Measurements from ENCODE around the gene TRAPPC6A. TPM values are rescaled to one million over a fixed set of nuclear protein-coding genes. Genes with fewer than 3 reads are reported as not detected.
A peak's percentile ranks its signal among the peaks of the same experiment; 100 is the strongest.

The TRAPPC6A gene
- total RNA-seq, 4 donors from 2014 or later, result 18.4 to 29.2 (median 24.8) TPM

DNA sequence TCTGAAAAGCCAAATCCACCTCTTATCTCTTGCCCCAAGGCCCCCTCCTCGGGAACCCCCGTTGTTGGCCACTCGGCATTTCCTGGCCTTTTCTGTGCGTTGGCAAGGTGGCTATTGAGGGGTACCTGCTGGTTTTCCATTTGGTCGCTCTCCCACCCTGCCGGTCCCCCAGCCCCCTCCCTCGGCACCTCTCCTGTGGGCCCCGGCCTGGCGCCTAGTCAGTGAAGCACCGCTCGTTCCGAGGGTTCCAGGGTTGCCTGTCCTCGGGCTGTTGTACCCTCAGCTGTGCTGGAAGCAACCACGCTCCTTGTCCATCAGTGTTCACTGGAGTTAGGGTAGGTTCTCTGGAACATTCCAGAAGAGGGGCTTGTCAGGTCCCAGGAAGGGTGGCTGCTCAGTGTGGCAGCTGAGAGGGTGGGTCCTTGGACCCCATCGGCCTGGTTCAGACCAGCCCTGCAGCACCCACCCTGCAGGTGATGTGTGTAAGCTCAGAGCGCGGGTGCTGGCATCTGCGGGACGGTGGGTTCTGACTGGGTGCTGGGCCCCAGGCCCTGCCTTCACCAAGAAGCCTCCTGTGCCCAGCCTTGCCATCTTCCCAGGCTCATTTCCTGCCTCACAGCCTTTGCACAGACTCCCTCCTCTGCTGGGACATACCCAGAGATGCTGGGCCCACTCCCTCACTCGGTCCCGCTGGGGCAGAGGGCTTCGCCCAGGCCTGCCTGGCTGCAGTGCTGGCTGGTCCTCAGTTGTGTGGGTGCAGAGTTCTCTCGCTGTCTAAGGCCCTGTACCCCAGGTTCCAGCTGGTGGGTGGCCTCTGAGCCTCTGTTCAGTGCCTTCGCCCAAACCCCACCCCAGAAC is 38.5 kb downstream of the TRAPPC6A start:
- TF ChIP-seq, protein P1, sequence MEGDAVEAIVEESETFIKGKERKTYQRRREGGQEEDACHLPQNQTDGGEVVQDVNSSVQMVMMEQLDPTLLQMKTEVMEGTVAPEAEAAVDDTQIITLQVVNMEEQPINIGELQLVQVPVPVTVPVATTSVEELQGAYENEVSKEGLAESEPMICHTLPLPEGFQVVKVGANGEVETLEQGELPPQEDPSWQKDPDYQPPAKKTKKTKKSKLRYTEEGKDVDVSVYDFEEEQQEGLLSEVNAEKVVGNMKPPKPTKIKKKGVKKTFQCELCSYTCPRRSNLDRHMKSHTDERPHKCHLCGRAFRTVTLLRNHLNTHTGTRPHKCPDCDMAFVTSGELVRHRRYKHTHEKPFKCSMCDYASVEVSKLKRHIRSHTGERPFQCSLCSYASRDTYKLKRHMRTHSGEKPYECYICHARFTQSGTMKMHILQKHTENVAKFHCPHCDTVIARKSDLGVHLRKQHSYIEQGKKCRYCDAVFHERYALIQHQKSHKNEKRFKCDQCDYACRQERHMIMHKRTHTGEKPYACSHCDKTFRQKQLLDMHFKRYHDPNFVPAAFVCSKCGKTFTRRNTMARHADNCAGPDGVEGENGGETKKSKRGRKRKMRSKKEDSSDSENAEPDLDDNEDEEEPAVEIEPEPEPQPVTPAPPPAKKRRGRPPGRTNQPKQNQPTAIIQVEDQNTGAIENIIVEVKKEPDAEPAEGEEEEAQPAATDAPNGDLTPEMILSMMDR (IDR thresholded peaks at IDR 0.05 in 4 of 5, conservative IDR thresholded peaks at IDR 0.05 in 1 of 5), result no peak
- TF ChIP-seq POLR2A (IDR thresholded peaks at IDR 0.05), result no peak
- Histone ChIP-seq H3K27ac (no peak overlapping the region), H3K4me3 (no peak overlapping the region), H3K27me3 (no peaks in the 10 kb centered on the region), H3K4me1 (no peaks in the 10 kb centered on the region), H3K9me3 (no peaks in the 10 kb centered on the region), H3K36me3 (peaks cover 0 to 26% of the 10 kb centered on the region in 2 donors)
- in situ Hi-C loops (cut with MboI; ENCODE audit: low sequenced_read_pairs in 4 of 4), result no loop called here
- DNase-seq (no peak), ATAC-seq (no peak)
- intact Hi-C loops (cut with DNase I; ENCODE audit: low total_unique reads), result no loop called here

DNA sequence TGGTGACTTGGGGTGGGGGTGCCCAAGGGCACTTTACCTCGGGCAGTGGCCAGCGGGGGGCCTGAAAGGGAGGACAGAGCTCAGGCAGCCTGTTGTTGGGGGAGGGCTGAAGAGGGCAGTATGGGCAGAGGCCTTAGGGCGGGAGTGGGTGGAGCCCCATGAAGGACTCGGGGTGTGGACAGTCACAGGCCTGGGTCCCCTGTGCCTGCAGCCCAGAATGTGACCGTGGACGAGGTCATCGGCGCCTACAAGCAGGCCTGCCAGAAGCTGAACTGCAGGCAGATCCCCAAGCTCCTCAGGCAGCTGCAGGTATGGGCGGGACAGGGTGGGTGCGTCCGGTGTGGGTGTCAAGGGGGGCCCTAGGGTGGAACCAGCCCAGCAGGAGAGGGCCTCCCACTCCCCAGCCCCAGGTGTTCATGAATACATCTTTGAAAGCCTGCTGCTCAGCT is 39.7 kb downstream of the TRAPPC6A start:
- H3K4me1 ChIP-seq, result no peaks in the 10 kb centered on the region
- H3K27me3 ChIP-seq, result no peaks in the 10 kb centered on the region
- H3K4me3 ChIP-seq, result no peak overlapping the region
- DNase-seq (no peak), ATAC-seq (no peak)
- intact Hi-C loops (cut with DNase I; ENCODE audit: low total_unique reads), result no loop called here
- TF ChIP-seq POLR2A (IDR thresholded peaks at IDR 0.05), result no peak
- TF ChIP-seq, protein P1 (IDR thresholded peaks at IDR 0.05 in 4 of 5, conservative IDR thresholded peaks at IDR 0.05 in 1 of 5), result no peak
- H3K9me3 ChIP-seq, result no peaks in the 10 kb centered on the region
- in situ Hi-C loops (cut with MboI; ENCODE audit: low sequenced_read_pairs in 4 of 4), result no loop called here
- H3K27ac ChIP-seq, result no peak overlapping the region
- peaks cover 0 to 22% of the 10 kb centered on the region in 2 donors for H3K36me3 ChIP-seq

DNA sequence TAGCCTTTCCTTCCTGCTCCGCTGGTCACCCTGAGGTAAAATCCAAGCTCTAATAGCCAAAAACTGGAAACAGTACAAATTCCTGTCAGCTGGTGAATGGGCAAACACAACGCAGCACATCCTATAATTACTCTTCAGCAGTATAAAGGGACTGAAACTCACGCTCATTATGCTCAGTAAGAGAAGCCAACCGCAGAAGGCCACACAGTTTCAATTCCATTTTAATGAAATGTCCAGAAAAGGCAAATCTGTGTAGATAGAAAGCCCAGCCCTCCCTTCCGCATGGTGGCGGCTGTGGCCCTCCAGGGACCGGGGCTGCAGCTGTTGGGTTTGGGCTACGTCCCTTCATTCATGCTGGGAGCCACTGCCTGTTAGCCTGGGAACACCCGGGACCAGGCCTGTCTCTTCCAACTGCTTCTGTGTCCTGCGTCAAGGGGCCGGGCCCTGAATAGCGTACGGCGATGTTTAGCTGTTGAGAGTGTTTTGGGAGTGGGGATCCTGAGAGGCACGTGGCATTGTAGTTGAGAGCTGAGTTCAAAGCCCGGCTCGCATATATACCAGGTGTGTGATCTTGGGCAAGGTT is 40.8 kb downstream of the TRAPPC6A start:
- ATAC-seq, result peak in 1 of 2 donors; percentile 18
- no peak overlapping the region for H3K4me3 ChIP-seq

DNA sequence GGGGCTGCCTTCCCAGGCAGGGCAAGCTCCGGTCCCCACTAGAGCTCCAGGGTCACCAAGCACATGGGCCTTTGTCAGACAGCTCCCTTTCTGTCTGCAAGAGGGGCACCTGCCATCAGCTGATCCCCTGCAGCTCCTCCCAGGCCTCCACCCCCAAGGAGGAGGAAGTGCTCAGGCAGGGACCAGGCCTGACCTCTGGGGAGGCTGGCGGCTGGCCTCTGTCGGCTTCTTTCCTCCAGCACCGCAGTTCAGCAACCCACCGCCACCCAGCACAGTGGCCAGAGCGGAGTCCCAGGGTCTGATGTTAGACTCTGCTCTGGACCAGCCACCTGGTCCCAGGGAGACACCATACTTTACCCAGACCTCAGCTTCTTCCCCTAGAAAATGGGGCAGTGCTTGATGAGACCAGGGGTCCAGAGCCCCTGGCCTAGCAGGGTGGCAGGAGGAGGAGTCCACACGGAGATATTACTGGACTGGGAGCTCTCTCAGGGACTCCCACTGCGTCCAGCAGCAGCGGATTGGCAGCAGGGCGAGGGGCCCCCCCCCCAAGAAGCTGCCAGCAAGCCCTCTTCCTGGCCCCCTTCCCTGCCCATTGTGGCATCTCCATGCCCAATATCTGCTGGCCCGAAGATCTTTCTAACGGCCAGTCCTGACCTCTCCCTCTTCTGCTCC is 41.4 kb downstream of the TRAPPC6A start:
- in situ Hi-C loops (cut with MboI; ENCODE audit: low sequenced_read_pairs in 4 of 4), result no loop called here
- H3K36me3 ChIP-seq, result peaks cover 0 to 7% of the 10 kb centered on the region in 2 donors
- DNase-seq (no peak), ATAC-seq (no peak)
- TF ChIP-seq POLR2A (IDR thresholded peaks at IDR 0.05), result no peak
- TF ChIP-seq, protein P1 (IDR thresholded peaks at IDR 0.05 in 4 of 5, conservative IDR thresholded peaks at IDR 0.05 in 1 of 5), result no peak
- H3K4me3 ChIP-seq, result no peak overlapping the region
- no peak overlapping the region for H3K27ac ChIP-seq
- H3K9me3 ChIP-seq, result no peaks in the 10 kb centered on the region
- H3K27me3 ChIP-seq, result no peaks in the 10 kb centered on the region
- intact Hi-C loops (cut with DNase I; ENCODE audit: low total_unique reads), result no loop called here
- no peaks in the 10 kb centered on the region for H3K4me1 ChIP-seq

More for the DNA sequence above, 40.8 kb downstream of the TRAPPC6A start:
- no peak for DNase-seq
- no peaks in the 10 kb centered on the region for H3K4me1 ChIP-seq
- no peak overlapping the region for H3K27ac ChIP-seq
- H3K27me3 ChIP-seq, result no peaks in the 10 kb centered on the region
- no peaks in the 10 kb centered on the region for H3K9me3 ChIP-seq
- intact Hi-C loops (cut with DNase I; ENCODE audit: low total_unique reads), result no loop called here
- in situ Hi-C loops (cut with MboI; ENCODE audit: low sequenced_read_pairs in 4 of 4), result no loop called here
- peaks cover 0 to 14% of the 10 kb centered on the region in 2 donors for H3K36me3 ChIP-seq
- TF ChIP-seq POLR2A (IDR thresholded peaks at IDR 0.05), result no peak
- TF ChIP-seq, protein P1 (IDR thresholded peaks at IDR 0.05 in 4 of 5, conservative IDR thresholded peaks at IDR 0.05 in 1 of 5), result no peak
